ENCODE measurements around the gene GNL1.

GRCh38 chr6:30515106-30515505 is 41.2 kb downstream of the GNL1 start:
- TF ChIP-seq GATA2 (IDR thresholded peaks at IDR 0.05; ENCODE audit: low read depth, low read length) (no peak), GATA3 (IDR thresholded peaks at IDR 0.05; ENCODE audit: low read depth, low read length) (no peak)
